Upper lobe of left lung (tissue), 4 donors: ENCODE measurements around the gene CSTPP1.

Source experiments
- POLR2A ChIP-seq, 4 donors: fragments of 450-650 bp; IDR thresholded peaks; one replicate each; pipeline ENCODE4 v1.5.1; 2016 to 2017; ENCODE audit warnings: antibody characterized with exemption in 4 of 4, mild to moderate bottlenecking in 2 of 4
- POLR2AphosphoS5 ChIP-seq, 2 donors: sonication (generic); formaldehyde crosslinking; IDR thresholded peaks; one replicate each; pipeline ENCODE4 v1.5.1; 2017; ENCODE audit warnings: antibody characterized with exemption in 2 of 2
- TF ChIP-seq, protein P1 (sequence below), 6 experiments: fragments of 450-650 bp in 4 of 6; fragments of 200-600 bp in 2 of 6; sonication (generic) in 2 of 6; IDR thresholded peaks; one replicate each; pipeline ENCODE4 v1.5.1; 2016 to 2019; ENCODE audit warnings: antibody characterized with exemption in 6 of 6

DNA sequence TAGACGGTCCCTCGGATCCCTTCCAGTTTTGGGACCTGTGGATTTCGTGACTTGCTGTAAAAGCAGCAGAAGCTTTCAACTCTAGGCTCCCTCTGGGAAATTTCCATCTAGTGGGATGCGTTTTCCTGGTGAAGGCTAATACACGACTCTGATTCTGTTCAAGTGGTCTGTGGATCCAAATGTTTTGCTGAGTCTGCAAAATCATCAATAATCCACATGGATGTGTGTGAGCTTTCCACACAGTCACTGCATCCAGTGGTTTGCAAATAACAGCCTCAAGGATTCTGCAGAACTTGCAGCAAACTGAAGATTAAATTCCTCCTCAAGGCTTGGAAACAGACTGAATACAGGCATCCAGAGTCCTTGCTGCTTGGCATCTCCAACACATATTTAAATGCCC, 266.0 kb downstream of the CSTPP1 start:
- TF ChIP-seq, protein P1, sequence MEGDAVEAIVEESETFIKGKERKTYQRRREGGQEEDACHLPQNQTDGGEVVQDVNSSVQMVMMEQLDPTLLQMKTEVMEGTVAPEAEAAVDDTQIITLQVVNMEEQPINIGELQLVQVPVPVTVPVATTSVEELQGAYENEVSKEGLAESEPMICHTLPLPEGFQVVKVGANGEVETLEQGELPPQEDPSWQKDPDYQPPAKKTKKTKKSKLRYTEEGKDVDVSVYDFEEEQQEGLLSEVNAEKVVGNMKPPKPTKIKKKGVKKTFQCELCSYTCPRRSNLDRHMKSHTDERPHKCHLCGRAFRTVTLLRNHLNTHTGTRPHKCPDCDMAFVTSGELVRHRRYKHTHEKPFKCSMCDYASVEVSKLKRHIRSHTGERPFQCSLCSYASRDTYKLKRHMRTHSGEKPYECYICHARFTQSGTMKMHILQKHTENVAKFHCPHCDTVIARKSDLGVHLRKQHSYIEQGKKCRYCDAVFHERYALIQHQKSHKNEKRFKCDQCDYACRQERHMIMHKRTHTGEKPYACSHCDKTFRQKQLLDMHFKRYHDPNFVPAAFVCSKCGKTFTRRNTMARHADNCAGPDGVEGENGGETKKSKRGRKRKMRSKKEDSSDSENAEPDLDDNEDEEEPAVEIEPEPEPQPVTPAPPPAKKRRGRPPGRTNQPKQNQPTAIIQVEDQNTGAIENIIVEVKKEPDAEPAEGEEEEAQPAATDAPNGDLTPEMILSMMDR (IDR thresholded peaks at IDR 0.05), result no peak
- TF ChIP-seq POLR2A (IDR thresholded peaks at IDR 0.05) (no peak), POLR2AphosphoS5 (IDR thresholded peaks at IDR 0.05) (no peak)
